GM21526 (cell line): ENCODE results near the gene ZEB1.

Experiments used
- ATAC-seq: cut with Tn5 transposase; IDR thresholded peaks from one replicate; pipeline ENCODE4 v1.9.1; 2021; ENCODE audit warnings: moderate library complexity; ENCODE audit not compliant: unreplicated experiment, low FRiP score

The ZEB1 gene

DNA sequence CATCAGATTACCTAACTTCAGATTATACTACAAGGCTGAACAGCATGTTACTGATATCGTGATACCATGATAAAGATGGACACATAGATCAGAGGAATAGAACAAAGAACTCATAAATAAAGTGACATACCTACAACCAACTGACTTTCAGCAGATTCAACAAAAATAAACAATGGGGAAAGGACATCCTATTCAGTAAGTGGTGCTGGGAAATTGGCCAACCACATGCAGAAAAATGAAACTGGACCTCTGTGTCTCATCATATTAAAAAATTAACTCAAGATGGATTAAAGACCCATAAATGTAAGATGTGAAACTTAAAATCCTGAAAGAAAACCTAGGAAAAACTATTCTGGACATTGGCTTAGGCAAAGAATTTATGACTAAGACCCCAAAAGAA, 158.6 kb downstream of the ZEB1 start:
- no peak for ATAC-seq

GRCh38 chr10:31479752-31480151, 160.7 kb downstream of the ZEB1 start:
- ATAC-seq = no peak

DNA sequence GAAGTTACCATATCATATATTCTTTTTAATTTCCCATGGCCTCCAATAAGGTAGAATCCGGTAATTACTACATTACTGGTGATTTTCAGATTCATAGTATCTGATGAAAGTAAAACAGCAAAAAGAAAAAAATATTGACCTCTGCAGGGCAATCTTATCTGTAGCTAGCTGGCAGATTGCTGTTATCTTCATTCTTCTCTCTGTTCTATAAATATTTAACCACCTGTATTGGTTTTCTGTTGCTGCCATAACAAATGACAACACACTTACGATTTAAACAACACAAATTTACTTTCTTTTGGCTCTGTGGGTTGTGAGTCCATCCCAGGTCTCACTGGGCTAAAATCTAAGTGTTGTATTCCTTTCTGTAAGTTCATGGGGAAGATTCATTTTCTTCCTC, 164.5 kb downstream of the ZEB1 start:
- no peak for ATAC-seq

- ATAC-seq = no peak
These were observed 165.6 kb downstream of the ZEB1 start for GRCh38 chr10:31484431-31485135.

DNA sequence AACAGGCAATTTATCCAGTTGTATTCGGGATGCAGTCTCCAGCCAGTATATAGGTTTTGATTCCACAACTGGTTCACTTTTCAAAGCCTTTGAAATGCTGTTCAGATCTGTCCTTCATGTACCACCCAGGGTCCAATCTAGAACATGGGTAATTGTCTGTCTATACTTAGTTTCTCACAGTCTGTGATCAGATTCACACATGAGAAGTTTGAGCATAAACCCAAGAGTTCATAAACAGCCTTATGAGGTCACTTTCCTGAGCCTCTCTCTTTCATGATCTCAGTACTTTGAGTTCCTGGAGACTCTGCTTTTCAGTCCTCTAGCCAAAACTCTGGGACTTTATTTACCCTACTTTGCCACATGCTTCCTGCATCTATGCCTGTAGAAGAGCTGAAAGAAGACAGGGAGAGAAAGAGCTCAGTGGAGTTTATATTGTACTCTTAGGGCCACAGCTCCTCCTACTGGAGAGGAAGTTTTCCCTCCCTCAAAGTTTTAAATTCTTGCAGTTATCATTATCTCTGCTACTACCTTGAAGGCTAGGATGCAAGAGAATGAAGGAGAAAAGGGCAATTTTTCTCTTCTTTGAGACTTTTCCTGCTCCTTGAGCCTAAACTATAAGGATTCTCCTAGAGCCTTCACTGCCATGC, 172.0 kb downstream of the ZEB1 start:
- no peak for ATAC-seq

- no peak for ATAC-seq
These were observed 188.4 kb downstream of the ZEB1 start for GRCh38 chr10:31507427-31507826.

- no peak for ATAC-seq
These were observed 189.2 kb downstream of the ZEB1 start for GRCh38 chr10:31508234-31508633.

DNA sequence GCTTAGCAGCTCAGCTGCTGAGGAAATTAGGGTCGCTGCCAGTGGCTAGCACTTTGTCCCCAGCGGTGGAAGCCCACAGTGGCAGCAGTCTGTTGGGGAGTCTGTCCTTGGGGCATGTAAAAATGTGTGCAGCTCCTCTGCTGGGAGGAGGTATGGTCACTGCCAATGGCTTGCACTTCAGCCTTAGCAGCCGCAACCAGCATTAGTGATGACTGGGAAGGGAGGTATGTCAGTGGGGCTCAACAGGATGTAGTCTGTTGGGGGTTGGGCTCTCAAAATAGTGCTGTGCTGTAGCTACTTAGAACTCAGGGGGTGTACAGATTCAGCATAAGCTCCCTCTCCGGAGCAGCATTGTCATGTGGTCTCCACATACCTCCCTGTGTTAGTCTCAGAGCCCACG, 189.9 kb downstream of the ZEB1 start:
- no peak for ATAC-seq

DNA sequence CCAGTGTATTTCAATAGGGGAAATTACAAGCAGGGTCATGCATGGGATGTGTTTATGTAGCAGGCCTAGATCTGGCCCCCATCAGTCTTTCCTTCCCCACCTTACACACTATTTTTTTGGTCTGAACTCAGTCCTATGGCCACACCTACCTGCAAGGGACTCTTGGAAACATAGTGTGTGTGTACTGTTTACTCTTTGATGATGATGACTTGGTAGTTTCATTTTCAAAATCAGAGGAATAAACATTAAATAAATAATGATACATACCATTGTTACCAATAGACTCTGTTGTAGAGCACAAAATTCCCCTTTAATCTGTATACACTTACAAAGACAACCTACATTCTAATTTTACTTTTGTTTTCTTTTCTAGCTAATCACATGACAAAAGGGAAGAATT, 191.0 kb downstream of the ZEB1 start:
- ATAC-seq = no peak

DNA sequence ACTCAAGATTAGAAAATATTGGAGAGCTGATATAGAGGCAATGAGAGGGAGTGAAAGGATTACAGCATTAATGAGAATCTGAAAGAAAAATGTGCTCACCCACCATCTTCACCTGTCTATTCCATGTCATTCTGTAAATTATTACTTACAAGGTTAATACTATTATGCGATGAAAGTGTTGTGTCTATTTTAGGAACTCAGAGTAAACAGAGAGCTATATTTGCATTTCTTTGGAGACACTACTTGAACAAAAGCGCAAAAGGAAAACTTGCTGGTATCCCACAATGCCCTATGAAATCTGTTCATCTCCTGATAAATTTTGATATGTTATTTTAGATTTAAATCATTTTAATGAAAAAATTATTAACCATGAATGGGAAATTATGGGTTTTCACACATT, 196.1 kb downstream of the ZEB1 start:
- ATAC-seq = no peak

- no peak for ATAC-seq
These were observed 196.9 kb downstream of the ZEB1 start for GRCh38 chr10:31515819-31516402.

- no peak for ATAC-seq
These were observed 202.2 kb downstream of the ZEB1 start for GRCh38 chr10:31520986-31521831.

DNA sequence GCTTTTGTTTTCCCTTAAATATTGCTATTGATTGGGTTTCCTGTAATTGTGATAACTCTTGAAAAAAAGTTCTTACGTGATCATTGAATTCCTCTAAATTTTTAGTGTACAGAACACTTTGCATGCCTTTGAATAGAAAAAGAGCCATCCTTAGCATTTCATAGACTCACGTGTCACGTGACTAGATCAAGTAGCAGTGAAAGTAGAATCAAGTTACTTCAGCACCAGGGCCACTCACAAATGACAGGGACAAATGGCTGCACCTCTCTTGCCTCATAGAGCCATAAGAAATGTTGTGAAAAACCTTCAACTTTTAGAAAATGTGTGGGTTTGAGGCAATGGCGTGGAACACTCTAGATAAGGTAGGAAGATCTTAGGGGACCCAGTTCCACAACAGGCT, 203.8 kb downstream of the ZEB1 start:
- no peak for ATAC-seq

GRCh38 chr10:31524460-31524859, 205.4 kb downstream of the ZEB1 start:
- ATAC-seq = no peak

- ATAC-seq = no peak
These were observed 207.2 kb downstream of the ZEB1 start for GRCh38 chr10:31526178-31526577.

GRCh38 chr10:31526681-31527080, 207.7 kb downstream of the ZEB1 start:
- no peak for ATAC-seq

- ATAC-seq = no peak
These were observed 209.8 kb downstream of the ZEB1 start for GRCh38 chr10:31528831-31529230.

GRCh38 chr10:31536302-31536701, 217.3 kb downstream of the ZEB1 start:
- ATAC-seq = no peak

DNA sequence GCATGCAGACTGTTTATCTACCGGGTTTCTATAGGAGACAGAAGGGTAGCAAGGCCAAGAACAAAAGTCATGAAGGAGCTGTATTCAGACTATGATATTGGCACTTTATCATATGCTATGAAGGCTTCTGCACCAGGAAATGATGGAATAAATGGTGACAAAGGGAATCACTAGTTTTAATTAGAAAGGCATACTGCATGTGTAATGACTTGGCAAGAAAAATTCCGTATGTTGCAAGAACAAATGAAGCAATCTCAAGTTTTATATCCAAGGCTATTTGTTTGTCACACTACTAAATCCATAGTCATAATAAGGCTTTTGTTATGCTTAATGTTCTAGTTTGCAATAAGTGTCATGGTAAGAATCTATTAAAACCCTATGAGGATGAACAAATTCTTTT, 230.9 kb downstream of the ZEB1 start:
- no peak for ATAC-seq

DNA sequence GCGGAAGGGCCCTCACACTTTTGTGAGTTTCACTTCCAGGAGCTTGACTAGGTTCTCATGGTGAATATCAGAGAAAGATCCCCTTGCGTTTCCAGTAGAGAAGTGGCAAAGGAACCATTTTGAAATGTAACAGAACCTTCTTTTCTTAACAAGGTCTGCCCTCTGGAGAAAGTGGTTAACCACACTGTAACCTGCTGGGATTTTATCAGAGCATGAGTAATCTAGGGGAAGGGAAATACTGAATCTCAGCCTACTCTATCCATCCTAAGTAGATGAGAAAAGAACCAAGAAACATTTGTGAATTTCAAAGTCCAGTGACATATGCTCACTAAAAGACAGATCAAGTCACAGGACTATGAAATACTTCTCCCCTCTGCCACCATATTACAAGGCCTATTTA, 235.5 kb downstream of the ZEB1 start:
- no peak for ATAC-seq

DNA sequence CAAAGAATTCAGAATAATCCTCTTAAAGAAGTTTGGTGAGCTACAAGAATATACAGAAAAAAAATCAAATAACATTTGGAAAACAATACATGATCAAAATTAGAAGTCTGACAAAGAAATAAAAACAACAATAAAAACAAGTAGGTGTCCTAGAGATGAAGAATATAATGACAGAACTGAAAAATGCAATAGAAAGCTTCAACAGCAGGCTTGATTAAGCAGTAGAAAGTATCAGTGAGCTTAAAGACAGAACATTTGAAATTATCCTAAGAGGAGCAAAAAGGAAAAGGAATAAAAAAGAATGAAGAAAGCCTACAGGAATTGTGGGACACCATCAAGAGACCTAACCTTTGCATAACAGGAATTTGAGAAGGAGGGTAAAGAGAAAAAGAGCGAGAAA, 238.8 kb downstream of the ZEB1 start:
- no peak for ATAC-seq
